ENCODE measurements around the gene WDR82. TPM values are rescaled to one million over a fixed set of nuclear protein-coding genes. Genes with fewer than 3 reads are reported as not detected.

The WDR82 gene
- total RNA-seq, 4 donors from 2014 or later, result 14.6 to 44.9 (median 40.8) TPM

DNA sequence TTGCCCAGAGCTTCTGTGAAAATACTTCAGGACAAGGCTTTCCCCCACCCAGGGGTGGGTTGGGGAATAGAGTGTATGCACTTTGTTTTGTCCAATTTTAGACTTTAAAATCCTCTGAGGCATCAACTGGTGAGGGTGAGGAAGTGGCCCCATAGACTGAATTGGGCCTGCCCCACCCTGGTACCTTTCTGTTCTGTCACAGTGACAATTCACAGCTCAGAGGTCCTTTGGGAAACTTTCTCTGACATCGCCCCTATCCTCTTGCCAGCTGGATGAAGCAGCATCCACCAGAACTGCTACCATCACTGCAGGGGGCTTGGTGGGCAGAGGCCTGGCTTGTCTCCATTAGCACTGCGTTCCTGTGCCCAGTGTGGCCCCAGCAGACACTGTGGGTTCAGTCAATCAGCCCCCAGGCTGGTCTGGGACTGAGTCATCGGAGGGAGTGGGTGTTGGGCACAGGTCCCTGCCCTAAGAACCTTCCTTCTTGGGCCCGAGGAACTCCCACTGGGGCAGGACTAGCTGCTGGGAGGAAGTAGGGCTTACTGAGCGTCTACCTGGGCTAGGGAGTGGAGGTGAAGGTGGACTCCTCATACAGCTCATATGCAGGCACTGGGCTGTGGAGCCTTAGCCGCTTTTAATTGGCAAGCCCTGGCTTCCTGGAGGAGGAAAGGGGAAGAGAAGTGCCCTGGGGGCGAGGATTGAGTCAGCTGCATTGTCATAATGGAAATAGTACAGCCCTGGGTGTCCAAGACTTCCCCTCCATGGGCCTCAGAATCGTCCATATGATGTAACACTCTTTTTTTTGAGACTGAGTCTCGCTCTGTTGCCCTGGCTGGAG lies 34.4 kb downstream of the WDR82 start:
- intact Hi-C loops (cut with DNase I; ENCODE audit: low total_unique reads), result no loop called here
- H3K4me1 ChIP-seq, result peaks cover 9 to 31% (median 21%) of the 10 kb centered on the region in 4 donors
- DNase-seq, result peak; percentile 34

GRCh38 chr3:52242039-52242438 lies 36.4 kb downstream of the WDR82 start:
- no peak for DNase-seq

More for the DNA sequence above, 34.4 kb downstream of the WDR82 start:
- 62% methylated on average over 9 of the region's 9 CpGs; no CpG with 5 or more reads in 1 of the 2 donors for WGBS, 2 donors (ENCODE audit: low coverage in 1 of 2)
- H3K4me3 ChIP-seq, result no peak overlapping the region
- peak overlapping the region; percentile 83 to 92 (median 85) for H3K27ac ChIP-seq
- H3K36me3 ChIP-seq, result no peaks in the 10 kb centered on the region
- no peaks in the 10 kb centered on the region for H3K27me3 ChIP-seq
- in situ Hi-C loops (cut with MboI; ENCODE audit: low pct_ligation_motif_present in 1 of 4, low pct_unique_long_range_greater_than_20kb in 1 of 4, low sequenced_read_pairs in 3 of 4), result loop anchor here in 2 of 4 donors (25.0 kb wide), 1 partner anchor 93 kb away; no protein-coding TSS in a partner anchor
- TF ChIP-seq CTCF (IDR thresholded peaks at IDR 0.05), result no peak
- no peak for TF ChIP-seq EP300 (IDR thresholded peaks at IDR 0.05; ENCODE audit: low read depth)
- no peak for TF ChIP-seq POLR2AphosphoS5 (IDR thresholded peaks at IDR 0.05)
- TF ChIP-seq POLR2A (IDR thresholded peaks at IDR 0.05), result no peak
- H3K9me3 ChIP-seq, result no peaks in the 10 kb centered on the region

GRCh38 chr3:52240886-52241370 lies 37.5 kb downstream of the WDR82 start:
- in situ Hi-C loops (cut with MboI; ENCODE audit: low pct_ligation_motif_present in 1 of 4, low pct_unique_long_range_greater_than_20kb in 1 of 4, low sequenced_read_pairs in 3 of 4) (loop anchor here in 2 of 4 donors (25.0 kb wide), 1 partner anchor 96 kb away; no protein-coding TSS in a partner anchor), intact Hi-C loops (cut with DNase I; ENCODE audit: low total_unique reads) (no loop called here)
- TF ChIP-seq EP300 (IDR thresholded peaks at IDR 0.05; ENCODE audit: low read depth) (no peak), CTCF (IDR thresholded peaks at IDR 0.05) (no peak), POLR2AphosphoS5 (IDR thresholded peaks at IDR 0.05) (no peak), POLR2A (IDR thresholded peaks at IDR 0.05) (no peak)
- Histone ChIP-seq H3K36me3 (no peaks in the 10 kb centered on the region), H3K4me1 (peaks cover 21 to 48% (median 38%) of the 10 kb centered on the region in 4 donors), H3K9me3 (no peaks in the 10 kb centered on the region), H3K27ac (peak overlapping the region; percentile 86 to 96 (median 94)), H3K4me3 (no peak overlapping the region), H3K27me3 (no peaks in the 10 kb centered on the region)
- 89 to 94% methylated on average over 4 of the region's 4 CpGs for WGBS, 2 donors (ENCODE audit: low coverage in 1 of 2)
- no peak for DNase-seq

More at GRCh38 chr3:52242039-52242438, 36.4 kb downstream of the WDR82 start:
- peaks cover 19 to 44% (median 35%) of the 10 kb centered on the region in 4 donors for H3K4me1 ChIP-seq
- 83 to 88% methylated on average over 1 of the region's 1 CpG for WGBS, 2 donors (ENCODE audit: low coverage in 1 of 2)
- TF ChIP-seq POLR2AphosphoS5 (IDR thresholded peaks at IDR 0.05) (no peak), POLR2A (IDR thresholded peaks at IDR 0.05) (no peak), CTCF (IDR thresholded peaks at IDR 0.05) (no peak), EP300 (IDR thresholded peaks at IDR 0.05; ENCODE audit: low read depth) (no peak)
- H3K36me3 ChIP-seq, result no peaks in the 10 kb centered on the region
- intact Hi-C loops (cut with DNase I; ENCODE audit: low total_unique reads) (no loop called here), in situ Hi-C loops (cut with MboI; ENCODE audit: low pct_ligation_motif_present in 1 of 4, low pct_unique_long_range_greater_than_20kb in 1 of 4, low sequenced_read_pairs in 3 of 4) (loop anchor here in 2 of 4 donors (25.0 kb wide), 1 partner anchor 95 kb away; no protein-coding TSS in a partner anchor)
- H3K27me3 ChIP-seq, result no peaks in the 10 kb centered on the region
- no peak overlapping the region for H3K27ac ChIP-seq
- H3K9me3 ChIP-seq, result no peaks in the 10 kb centered on the region
- H3K4me3 ChIP-seq, result no peak overlapping the region
